ENCODE results near the gene CTCFL. TPM values are rescaled to one million over a fixed set of nuclear protein-coding genes. Genes with fewer than 3 reads are reported as not detected.
"Not testable (repeated sequence)": the region's sequence is repeated elsewhere in the genome, so short reads cannot be mapped to it uniquely, and the experiment has no call there.

The CTCFL gene
- total RNA-seq, 1 donor from 2014 or later: not detected

DNA sequence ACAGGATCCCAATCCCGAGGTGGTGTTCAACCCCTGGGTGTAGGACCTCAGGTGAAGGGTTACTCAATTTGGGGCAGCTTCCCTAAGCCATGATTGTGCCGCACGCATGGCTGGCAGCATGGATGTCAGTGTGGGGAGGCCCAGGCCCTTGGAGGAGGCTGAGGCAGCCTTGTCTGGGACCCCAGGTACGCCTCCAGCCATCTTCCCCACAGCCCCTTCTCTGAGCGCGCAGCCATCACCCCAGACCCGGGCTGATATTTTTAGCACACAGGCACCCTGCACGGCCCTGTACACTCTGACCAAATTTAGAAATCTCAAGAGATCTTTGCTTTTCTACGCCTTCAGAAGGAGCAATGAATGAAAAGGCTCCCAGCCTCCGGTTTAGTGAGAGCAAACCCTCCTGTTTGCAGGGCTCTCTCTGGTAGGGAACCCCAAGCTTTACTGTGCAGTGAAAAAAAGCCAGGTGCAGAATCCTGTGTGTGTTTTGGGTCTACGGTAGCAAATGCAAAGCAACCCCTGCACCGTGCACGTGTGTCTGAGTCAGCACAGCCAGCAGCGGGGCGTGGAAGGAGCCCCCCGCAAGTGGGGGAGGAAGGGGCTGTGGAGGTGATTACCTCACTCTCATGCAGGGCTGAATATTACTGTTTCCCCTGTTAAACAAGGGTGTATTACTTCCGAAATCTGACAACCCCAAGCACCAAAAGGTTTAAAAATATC is 44.3 kb downstream of the CTCFL start:
- no peak for DNase-seq (ENCODE audit: low read depth)

DNA sequence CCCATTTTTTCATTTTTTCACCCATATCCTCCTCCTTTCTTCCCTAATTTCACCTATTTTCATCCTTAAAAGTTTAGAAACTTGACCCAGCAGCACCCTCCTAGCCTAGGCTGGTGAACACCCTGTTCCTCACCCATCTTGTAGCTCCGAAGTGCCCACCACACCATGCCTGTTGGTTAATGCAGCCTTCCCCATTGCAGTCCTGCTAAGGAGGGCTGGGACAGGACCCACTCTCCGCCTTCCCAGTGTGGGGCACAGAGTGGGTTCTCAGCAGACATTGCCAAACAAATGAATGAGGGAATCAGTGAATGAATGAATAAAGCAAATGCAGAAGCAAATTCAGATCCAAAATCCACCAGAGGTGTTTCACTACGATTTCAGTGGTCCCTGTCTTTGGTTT is 45.7 kb downstream of the CTCFL start:
- no peak for DNase-seq (ENCODE audit: low read depth)

DNA sequence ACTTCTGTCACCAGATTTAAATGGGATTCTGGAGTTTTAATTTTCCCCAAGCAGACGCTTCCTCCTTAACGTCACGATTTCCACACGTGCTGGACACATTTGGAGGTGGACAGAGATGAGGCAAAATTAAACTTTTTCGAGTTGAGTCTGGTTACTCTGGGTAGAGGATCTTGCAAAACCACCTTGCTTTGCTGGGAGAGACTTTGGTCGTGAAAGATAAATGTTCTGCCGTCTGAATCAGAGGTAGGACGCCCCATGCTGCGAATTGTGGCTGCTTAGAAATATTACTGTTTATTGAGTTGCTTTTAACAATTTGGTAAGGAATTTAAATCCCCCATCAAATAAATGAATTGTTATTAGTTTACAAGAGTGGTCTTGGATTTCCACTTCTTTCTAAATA is 46.8 kb downstream of the CTCFL start:
- DNase-seq (ENCODE audit: low read depth): no peak

DNA sequence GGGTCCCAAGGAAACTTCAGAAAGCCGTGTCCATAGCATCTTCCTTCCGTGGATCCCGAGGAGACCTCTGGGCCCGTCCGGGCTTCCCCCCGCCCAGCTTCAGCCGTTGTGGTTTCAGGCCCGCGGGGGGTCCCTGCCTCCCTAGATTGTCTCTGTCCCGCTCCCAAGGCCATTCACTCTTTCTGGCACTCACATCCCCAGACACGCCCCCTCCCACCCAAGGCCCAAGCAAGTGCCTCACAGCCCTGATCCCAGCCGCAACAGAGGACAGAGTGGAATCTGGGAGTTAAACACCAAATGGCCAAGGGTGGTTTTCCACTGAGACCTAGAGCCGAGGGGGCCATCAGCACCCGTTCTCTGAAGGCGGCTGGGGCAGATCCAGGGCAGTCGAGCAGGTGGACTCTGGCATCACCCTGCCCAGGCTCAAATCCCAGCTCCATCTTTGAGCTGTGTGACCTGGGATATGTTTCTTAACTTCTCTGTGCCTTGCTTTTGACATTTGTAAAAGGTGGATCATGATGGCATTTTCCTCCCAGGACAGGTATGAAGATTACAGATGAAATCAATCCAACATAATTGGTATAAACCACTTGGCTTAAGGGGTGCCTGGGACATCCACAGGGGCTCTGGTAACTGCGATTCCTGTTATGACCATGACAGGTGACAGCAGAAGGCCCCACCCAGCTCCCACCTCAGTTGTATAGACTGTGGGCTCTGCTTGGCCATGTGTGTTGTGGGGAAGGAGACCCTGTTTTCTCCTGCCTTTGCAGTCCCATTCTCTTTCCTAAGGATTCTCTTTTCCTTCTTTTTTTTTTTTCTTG is 48.1 kb downstream of the CTCFL start:
- DNase-seq (ENCODE audit: low read depth): no peak

DNA sequence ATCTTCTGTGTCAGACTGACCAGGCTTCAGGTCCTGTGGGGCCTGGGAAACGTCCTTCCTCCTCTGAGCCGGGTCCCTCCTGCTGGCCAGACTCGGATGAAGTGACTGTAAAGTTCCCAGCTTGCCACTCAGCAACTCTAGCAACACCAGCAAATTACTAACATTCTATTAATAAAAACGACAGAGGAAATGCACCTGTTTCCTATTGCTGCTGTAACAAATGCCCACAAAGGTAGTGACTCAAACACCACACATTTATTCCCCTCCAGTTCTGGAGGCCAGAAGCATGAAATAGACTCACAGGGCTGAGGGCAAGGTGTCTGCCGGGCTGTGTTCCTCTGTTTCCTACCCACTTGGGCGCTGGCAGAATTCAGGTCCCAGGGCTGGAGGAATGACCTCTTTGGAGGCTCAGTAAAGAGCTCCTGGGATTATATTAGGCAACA is 48.8 kb downstream of the CTCFL start:
- DNase-seq (ENCODE audit: low read depth): no peak

- DNase-seq (ENCODE audit: low read depth): no peak
Measured at GRCh38 chr20:57475388-57476083, 49.4 kb downstream of the CTCFL start.

- DNase-seq (ENCODE audit: low read depth): no peak
Measured at GRCh38 chr20:57474816-57475215, 50.1 kb downstream of the CTCFL start.

DNA sequence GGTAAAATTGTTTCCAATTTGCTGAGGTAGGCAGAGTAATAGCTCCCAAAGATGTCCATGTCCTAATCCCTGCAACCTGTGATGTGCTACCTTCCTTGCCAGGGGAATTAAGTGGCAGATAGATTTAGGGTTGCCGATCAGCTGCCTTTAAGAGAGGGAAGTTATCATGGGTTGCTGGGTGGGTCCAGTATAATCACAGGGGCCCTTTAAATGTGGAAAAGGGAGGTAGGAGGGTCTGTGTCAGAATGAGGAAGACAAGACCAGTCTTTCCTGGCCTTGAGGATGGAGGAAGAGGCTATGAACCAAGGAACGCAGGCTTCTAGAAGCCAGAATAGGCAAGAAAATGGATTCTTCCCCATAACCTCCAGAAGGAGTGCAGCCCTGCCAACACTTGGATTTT is 50.7 kb downstream of the CTCFL start:
- no peak for DNase-seq (ENCODE audit: low read depth)

- DNase-seq (ENCODE audit: low read depth): peak; percentile 39
Measured at GRCh38 chr20:57473246-57474048, 51.5 kb downstream of the CTCFL start.

DNA sequence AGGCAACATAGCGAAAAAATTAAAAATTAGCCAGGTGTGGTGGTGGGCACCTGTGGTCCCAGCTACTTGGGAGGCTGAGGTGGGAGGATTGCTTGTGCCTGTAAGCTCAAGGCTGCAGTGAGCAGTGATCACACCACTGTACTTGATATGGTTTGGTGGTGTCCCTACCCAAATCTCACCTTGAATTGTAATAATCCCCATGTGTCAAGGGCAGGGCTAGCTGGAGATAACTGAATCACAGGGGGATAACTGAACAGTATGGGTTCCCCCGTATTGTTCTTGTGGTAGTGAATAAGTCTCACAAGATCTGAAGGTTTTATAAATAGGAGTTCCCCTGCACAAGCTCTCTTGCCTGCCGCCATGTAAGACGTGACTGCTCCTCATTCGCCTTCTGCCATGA is 52.5 kb downstream of the CTCFL start:
- not testable (repeated sequence) for DNase-seq (ENCODE audit: low read depth)

DNA sequence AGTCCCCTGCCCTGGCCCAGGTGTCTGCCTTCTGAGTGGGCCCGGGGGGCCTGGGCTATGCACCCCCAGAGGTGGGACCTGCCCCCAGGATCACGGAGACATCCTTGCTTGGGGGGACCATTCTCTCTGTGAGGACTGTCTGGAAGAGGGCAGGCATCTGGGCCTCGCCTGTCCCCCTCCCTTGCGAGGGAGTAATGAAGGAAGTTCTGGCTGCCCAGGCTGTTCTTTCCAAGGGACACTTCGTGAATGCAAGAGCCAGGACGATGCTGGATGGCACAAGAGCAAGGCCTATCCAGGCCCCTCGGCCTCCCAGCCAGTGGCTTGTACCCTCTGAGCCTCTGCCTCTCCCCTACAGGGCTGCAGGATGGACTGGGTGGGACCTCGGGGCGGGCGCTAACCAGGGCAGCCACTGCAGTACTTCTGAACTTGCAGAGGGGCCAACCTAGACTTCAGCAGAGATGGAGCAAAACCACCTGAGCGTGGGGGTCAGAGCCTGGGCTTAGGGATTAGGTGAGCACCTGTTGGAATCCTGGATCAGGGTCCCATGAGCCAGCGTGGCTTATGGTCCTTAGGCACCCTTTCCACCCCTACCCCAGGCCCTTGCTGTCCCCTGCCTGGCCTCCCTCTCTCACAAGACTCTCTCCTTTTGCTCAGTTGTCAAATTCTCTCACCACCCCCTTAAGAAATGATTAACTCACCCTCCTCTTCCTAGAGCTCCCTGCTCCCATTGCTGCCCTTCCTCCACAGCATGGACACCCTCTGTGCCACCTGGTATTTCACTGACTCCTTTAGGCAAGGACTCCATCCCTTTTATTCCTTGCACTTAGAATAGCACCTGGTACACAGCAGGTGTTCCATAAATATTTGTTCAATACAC is 53.2 kb downstream of the CTCFL start:
- no peak for DNase-seq (ENCODE audit: low read depth)

DNA sequence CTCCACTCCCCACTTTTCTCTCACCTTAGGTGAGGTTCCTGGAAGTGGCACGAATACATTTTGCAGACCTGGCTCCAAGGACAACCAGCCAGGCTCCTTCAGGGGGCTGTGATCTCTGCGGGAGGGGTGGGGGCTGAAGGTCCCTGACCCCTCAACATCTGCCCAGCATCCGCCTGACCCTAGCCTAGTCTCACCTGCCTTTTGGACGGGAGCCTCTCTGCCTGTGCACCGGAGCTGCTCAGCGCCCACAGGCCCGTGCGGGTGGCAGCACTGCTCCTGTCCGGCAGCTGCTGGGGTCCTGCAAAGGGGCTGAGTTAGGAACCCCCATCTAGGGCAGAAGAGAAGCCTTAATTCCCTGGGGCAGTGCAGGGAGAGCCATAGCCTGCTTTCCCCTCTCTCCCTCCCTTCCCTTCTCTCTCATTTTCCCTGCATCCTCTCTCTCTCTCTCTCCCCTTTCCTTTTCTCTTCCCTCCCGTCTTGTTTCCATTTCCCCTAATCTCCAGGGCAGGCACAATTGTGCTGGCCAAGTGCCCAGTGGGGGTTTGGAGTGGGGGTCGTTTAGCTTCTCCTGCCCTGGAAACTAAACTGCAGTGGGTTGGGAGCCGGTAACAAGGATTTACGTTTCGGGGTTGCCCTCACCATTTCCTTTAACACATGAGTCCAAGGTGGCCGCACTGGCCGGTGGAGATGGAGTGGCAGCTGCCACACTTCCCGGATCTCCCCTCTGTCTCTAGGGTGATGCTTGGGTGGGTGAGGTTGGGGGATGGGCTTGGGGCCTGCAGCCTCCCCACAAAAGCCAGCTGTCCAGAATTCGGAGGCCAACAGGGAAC is 54.1 kb downstream of the CTCFL start:
- DNase-seq (ENCODE audit: low read depth): no peak

- DNase-seq (ENCODE audit: low read depth): no peak
Measured at GRCh38 chr20:57470212-57470522, 54.8 kb downstream of the CTCFL start.

GRCh38 chr20:57469418-57470211 is 55.3 kb downstream of the CTCFL start:
- peak; percentile 39 for DNase-seq (ENCODE audit: low read depth)

GRCh38 chr20:57468523-57469417 is 56.2 kb downstream of the CTCFL start:
- no peak for DNase-seq (ENCODE audit: low read depth)

- DNase-seq (ENCODE audit: low read depth): no peak
Measured at GRCh38 chr20:57467742-57468141, 57.2 kb downstream of the CTCFL start.

DNA sequence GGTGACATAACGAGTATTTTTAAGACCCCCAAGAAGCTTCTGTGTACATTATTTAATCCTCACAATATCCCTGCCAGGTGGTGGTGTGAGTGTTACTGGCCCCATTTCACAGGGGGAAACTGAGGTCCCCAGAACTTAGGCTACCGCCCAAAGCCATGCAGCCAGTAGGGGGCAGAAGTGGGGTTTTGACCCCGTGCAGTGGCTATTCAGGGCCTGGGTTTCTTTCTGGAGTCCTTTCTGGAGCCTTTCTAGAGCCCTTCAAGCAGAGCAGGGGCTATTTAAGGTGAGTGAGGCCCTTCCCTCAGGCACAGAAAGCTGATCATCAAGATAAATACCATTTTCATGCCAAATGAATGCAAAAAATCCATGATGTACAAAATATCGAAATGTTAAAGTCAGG is 59.0 kb downstream of the CTCFL start:
- no peak for DNase-seq (ENCODE audit: low read depth)

DNA sequence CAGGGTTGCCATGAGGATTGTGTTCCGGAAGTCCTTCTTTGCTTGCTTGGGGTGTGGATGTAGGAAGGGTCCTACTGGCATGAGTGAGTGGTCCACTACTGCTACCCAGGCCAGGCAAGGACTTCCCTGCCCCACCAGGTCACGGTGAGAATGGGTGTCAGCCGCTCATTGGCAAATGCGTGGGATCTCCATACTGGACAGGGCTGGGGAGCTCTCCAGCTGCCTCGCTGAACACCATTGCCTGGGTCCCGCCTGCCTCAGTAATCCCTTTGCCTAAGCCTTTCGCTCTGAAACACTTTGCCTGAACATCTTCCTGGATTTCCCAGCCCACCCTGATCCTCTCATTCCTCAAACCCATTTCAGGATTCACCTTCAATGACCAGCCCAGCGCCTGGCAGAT is 59.5 kb downstream of the CTCFL start:
- no peak for DNase-seq (ENCODE audit: low read depth)

Measured in renal cortical epithelial cell (primary cell).